ENCODE results near the gene NDRG2. TPM values are rescaled to one million over a fixed set of nuclear protein-coding genes. Genes with fewer than 3 reads are reported as not detected.

Gene NDRG2
- total and polyA plus RNA-seq, 12 donors: 242 to 420 (median 293) TPM

- peak in 1 of 2 donors; percentile 61 for DNase-seq
- 32 to 42% methylated on average over 4 of the region's 4 CpGs for WGBS, 2 donors
- Histone ChIP-seq H3K36me3 (peaks cover 0 to 44% (median 23%) of the 10 kb centered on the region in 9 donors), H3K4me3 (peak overlapping the region in 9 of 10 donors; percentile 69 to 86 (median 79)), H3K27me3 (peaks cover 0 to 17% (median 0%) of the 10 kb centered on the region in 7 donors), H3K4me1 (peaks cover 6 to 44% (median 34%) of the 10 kb centered on the region in 9 donors), H3K27ac (peak overlapping the region; percentile 57 to 98 (median 95)), H3K9me3 (no peaks in the 10 kb centered on the region)
- TF ChIP-seq, protein P1, sequence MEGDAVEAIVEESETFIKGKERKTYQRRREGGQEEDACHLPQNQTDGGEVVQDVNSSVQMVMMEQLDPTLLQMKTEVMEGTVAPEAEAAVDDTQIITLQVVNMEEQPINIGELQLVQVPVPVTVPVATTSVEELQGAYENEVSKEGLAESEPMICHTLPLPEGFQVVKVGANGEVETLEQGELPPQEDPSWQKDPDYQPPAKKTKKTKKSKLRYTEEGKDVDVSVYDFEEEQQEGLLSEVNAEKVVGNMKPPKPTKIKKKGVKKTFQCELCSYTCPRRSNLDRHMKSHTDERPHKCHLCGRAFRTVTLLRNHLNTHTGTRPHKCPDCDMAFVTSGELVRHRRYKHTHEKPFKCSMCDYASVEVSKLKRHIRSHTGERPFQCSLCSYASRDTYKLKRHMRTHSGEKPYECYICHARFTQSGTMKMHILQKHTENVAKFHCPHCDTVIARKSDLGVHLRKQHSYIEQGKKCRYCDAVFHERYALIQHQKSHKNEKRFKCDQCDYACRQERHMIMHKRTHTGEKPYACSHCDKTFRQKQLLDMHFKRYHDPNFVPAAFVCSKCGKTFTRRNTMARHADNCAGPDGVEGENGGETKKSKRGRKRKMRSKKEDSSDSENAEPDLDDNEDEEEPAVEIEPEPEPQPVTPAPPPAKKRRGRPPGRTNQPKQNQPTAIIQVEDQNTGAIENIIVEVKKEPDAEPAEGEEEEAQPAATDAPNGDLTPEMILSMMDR (IDR thresholded peaks at IDR 0.05): no peak
- peak in 7 of 8 donors; percentile 3 to 20 (median 8) for ATAC-seq
- intact Hi-C loops (cut with DNase I): no loop called here
Observed at GRCh38 chr14:21072031-21072473, 47.2 kb upstream of the NDRG2 start.

DNA sequence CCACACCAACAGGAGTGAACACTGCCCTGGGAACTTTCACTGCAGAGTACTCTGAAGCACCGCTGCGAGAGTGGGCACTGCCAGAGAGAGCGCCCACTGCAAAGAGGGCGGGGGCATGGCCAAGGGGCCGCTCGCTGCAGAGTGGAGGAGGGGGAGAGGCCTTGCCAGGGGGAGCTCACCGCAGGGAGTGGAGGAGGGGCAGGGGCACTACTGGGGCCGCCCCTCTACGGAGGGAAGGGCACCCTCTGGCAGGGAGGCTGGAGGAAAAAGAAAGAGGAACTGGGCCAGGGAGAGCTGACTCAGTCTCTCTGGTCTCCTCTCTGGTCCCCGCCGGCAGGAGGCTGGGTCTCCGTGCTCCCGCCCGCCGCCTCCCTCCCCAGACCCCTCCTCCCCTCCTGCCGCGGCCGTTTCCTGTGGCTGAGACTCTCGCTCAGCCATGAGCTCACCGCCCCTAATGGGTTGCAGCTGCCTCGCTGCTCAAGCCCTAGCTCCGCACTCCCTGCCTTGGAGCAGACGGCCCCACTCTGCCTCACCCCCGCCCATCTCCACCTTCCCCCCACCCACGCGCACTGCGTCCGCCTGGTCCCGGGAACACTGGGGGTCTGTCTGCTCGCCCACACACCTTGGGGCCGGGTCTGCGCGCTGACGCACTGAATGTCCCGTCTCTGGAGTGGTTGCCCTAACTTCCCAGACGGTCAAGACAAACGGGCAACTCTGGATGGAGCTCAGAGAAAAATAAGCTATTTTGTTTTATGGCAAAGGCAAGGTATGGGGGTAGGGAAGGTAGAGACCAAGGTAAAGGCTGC is 46.6 kb upstream of the NDRG2 start:
- Histone ChIP-seq H3K4me3 (peak overlapping the region; percentile 61 to 86 (median 78)), H3K9me3 (no peaks in the 10 kb centered on the region), H3K36me3 (peaks cover 0 to 38% (median 17%) of the 10 kb centered on the region in 9 donors), H3K27me3 (peaks cover 0 to 17% (median 0%) of the 10 kb centered on the region in 7 donors), H3K27ac (peak overlapping the region; percentile 64 to 98 (median 95)), H3K4me1 (peaks cover 6 to 44% (median 34%) of the 10 kb centered on the region in 9 donors)
- intact Hi-C loops (cut with DNase I): loop anchor here in 1 of 10 donors (2.0 kb wide), 2 partner anchors 13 to 33 kb away; no protein-coding TSS in a partner anchor
- TF ChIP-seq, protein P1 (IDR thresholded peaks at IDR 0.05): peak in 2 of 9 donors; percentile 5 to 15
- ATAC-seq (peak; percentile 69 to 81 (median 74)), DNase-seq (peak; percentile 88 to 91)
- 2 to 5% methylated on average over 30 to 37 of the region's 37 CpGs for WGBS, 2 donors

DNA sequence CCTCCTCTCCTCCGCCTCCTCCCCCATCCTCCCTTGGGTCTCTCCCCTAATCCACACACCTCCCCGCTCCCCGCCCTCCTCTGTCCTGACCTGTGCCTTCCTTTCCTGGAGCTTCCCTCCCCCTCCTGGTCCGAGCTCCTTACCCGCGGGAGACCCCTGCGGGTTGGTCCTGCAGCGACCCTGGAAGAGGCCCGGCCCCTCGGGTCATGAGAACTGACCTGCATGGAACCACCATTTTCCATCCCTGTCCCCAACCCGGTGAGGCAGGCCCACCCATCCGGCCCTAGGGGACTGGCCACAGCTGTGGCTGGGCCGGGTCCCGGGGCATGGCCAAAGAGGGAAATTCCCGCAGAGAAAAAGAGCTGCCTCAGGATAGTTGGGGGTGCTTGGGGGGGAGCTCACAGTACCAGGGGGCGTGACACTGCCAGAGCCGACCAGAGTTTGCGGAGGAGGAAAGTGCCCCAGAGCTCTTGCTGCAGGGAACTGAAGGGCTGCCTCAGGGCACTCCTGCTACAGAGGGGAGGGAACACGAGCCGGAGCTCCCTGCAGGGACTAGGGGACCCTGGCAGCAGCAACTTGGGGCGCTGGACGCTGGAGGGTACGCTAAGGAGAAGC is 45.9 kb upstream of the NDRG2 start:
- TF ChIP-seq, protein P1 (IDR thresholded peaks at IDR 0.05): no peak
- ATAC-seq (peak; percentile 13 to 57 (median 41)), DNase-seq (peak; percentile 63 to 66)
- Histone ChIP-seq H3K36me3 (peaks cover 0 to 31% (median 10%) of the 10 kb centered on the region in 9 donors), H3K27ac (peak overlapping the region; percentile 64 to 98 (median 95)), H3K4me1 (peaks cover 6 to 44% (median 34%) of the 10 kb centered on the region in 9 donors), H3K27me3 (peaks cover 0 to 17% (median 0%) of the 10 kb centered on the region in 7 donors), H3K4me3 (peak overlapping the region; percentile 61 to 86 (median 78)), H3K9me3 (no peaks in the 10 kb centered on the region)
- WGBS, 2 donors: 0 to 1% methylated on average over 23 of the region's 23 CpGs
- intact Hi-C loops (cut with DNase I): loop anchor here in 1 of 10 donors (2.0 kb wide), 2 partner anchors 14 to 34 kb away; no protein-coding TSS in a partner anchor

DNA sequence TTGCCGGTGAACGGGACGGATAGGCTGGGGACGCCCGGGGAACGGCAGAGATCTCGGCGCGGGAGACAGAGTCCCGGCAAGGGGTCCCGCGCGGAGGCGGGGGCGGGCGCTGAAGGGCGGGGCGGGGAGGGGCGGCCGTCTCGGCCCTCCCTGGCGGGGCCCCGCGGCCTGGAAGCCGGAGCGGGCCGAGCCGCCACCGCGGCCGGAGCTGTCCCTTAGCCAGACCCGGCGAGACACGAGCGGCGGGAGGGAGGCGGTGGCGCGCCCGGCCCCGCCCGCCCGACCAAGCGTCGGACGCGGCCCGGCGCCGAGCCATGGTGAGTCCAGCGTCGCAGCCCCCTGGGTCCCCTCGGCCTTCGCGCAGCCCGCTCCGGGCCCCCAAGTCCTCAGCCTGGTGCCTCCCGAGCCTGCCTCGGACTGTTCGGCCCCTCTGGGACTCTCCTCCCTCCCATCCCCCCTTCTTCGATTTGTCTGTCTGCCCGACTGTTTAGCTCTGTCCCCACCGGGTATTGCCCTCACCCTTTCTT is 45.3 kb upstream of the NDRG2 start, which contains the start of gene ARHGEF40:
TSS of gene ARHGEF40 (plus strand) at position 222 of the 527 bp plus-strand sequence. CDS start at position 315, 93 bp downstream.
- TF ChIP-seq, protein P1 (IDR thresholded peaks at IDR 0.05): no peak
- Histone ChIP-seq H3K36me3 (peaks cover 0 to 25% (median 8%) of the 10 kb centered on the region in 9 donors), H3K27me3 (peaks cover 0 to 17% (median 0%) of the 10 kb centered on the region in 7 donors), H3K27ac (peak within 1 kb of the TSS; percentile 64 to 98 (median 95)), H3K9me3 (no peaks in the 10 kb centered on the region), H3K4me1 (peaks cover 6 to 44% (median 34%) of the 10 kb centered on the region in 9 donors), H3K4me3 (peak within 1 kb of the TSS; percentile 61 to 86 (median 78))
- ATAC-seq (peak; percentile 34 to 82 (median 58)), DNase-seq (peak; percentile 65 to 81)
- intact Hi-C loops (cut with DNase I): loop anchor here in 1 of 10 donors (2.0 kb wide), 2 partner anchors 15 to 35 kb away; no protein-coding TSS in a partner anchor
- 0% methylated on average over 27 to 53 of the region's 63 CpGs for WGBS, 2 donors

Measured in heart right ventricle (tissue), 16 donors.